Left renal cortex interstitium (tissue), 4 donors: ENCODE data around the gene TESK2. TPM values are rescaled to one million over a fixed set of nuclear protein-coding genes. Genes with fewer than 3 reads are reported as not detected.

Experiments
- DNase-seq, 4 donors: peaks; one replicate each; pipeline ENCODE4 v3.0.0-alpha.2; 2013; ENCODE audit warnings: low read depth in 4 of 4, low spot score in 2 of 4, missing footprints in 1 of 4
- polyA plus RNA-seq, 4 donors: library from polyadenylated mRNA; unstranded; fragments of 120-200 nt; gene quantifications; one replicate each; pipeline ENCODE4 v1.2.1, GENCODE V29; 2013; ENCODE audit not compliant: insufficient read length in 4 of 4

Gene TESK2
- polyA plus RNA-seq, 4 donors: 6.6 to 7.7 (median 6.9) TPM

DNA sequence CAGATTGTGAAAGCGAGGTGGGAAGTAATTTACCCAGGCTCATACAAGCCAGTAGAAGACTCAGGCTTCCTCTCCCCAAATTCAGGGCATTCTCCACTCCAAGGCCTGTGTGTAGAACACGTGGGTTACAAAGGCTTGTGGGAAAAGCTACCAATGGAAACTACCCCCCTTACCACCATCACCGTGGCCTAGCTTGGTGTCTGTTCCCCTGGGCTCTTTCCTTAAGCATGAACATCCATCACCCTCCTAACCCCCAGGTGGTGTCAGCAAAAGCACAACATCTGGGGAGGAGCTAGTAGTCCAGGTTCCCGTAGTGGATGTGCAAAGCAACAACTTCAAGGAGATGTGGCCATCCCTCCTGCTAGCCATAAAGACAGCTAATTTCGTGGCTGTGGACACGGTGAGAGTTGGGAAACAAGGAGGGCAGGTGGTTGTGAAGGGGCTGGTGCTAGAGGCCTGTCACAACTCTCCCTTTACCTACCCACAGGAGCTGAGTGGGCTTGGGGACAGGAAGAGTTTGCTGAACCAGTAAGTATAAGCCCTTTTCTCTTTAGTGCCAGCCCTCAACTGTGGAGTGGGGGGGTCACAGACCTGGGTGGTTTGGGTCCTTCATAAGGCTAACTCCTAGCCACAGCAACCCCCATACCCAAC, 150.0 kb downstream of the TESK2 start:
- DNase-seq: no peak

- DNase-seq: peak; percentile 81 to 86 (median 81)
Observed at GRCh38 chr1:45339789-45340558, 151.0 kb downstream of the TESK2 start, which contains the start of the genes MUTYH and TOE1. Gene MUTYH, minus strand, starts transcription at chr1:45340440. Its CDS starts 5,935 bp downstream, at chr1:45334505. Gene TOE1, plus strand, starts transcription at chr1:45340170. Its CDS starts 83 bp downstream, at chr1:45340253.

- DNase-seq: no peak
Observed at GRCh38 chr1:45337630-45338325, 153.2 kb downstream of the TESK2 start.

GRCh38 chr1:45335855-45336324, 155.1 kb downstream of the TESK2 start:
- no peak for DNase-seq

GRCh38 chr1:45334308-45335245, 156.4 kb downstream of the TESK2 start:
- no peak for DNase-seq

DNA sequence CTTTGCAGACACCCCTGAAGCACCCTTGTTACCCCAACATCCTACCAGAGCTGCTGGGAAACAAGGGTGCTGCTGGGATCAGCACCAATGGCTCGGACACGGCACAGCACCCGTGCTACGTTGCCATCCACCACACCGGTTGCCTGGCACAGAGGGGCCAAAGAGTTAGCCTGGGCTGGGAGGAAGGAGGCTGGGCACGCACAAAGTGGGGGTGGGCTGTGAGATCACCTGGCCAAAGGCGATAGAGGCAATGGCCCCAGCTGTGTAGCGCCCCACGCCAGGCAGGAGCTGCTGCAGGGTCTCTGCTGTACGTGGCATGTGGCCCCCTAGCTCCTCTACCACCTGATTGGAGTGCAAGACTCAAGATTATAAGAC, 158.6 kb downstream of the TESK2 start:
- DNase-seq: no peak

DNA sequence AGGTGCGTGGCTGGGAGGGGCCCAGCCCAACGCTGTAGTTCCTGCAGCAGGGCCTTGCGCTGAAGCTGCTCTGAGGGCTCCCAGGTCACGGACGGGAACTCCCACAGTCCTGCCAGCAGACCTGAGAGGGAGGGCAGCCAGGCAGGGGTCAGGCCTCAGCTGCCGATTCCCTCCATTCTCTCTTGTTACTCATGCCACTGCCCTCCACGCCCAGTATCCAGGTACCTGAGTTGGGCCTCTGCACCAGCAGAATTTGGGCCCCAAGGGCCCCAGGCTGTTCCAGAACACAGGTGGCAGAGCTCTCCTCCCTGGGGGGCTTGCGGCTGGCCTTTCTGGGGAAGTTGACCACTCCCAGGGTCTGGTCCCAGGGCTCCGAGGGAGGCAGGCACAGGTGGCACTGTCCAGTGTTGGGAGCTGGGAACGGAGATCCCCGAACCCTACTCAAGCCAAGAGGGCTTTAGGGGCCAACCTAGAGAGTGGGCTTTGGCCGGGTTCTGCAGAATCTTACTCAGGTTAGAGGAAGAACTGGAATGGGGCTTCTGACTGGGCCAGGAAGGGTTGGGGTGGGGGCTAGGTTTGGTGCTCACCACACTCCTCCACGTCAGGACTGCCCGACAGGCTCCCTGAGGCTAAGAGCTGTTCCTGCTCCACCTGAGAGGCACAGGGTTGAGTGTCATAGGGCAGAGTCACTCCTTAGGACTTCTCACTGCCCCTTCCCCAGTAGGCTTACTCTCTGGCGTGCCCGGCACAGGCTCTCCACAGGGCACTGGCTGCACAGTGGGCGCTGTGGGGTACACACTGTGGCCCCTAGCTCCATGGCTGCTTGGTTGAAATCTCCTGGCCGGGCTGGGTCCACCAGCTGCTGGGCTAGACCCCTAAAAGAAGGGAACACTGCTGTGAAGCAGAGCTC, 159.3 kb downstream of the TESK2 start:
- DNase-seq: no peak

DNA sequence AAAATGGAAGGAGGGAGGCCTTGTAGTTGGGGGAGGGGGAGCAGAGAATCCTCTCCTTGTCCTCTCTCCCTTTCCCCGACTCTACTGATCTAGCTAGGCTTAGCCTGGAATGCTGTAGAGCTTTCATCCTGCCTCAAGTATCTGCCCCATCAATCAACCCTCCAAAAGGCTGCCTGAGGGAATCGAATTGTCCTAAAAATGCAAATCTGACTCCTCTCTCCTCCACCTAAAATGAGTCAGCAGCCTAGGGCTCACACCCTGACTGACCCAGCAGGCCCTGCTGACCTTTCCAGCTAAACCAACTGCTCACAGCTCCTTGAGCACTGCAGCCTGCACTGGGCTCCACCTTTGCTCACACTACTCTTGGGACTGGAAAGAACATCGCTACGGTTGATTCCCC, 161.5 kb downstream of the TESK2 start:
- DNase-seq: no peak

DNA sequence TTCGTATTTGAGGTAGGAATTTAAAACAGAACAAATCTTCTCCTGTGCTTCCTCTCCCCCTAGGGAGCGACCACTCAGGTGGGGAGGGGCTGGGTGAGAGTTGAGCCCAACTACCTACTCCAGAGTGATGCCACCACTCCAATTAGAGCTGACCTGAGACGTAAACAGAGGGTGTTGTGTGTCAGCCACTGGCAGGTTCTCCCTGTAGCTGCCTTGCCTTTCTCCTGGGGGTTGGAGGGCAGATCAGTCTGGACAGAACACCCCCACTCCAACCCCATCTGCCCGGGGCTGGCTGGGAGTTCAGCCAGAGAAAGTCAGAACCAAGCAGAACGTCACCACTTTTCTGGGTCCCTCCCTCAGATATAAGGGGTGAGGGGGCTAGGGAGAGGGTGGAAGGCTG, 162.3 kb downstream of the TESK2 start:
- DNase-seq: no peak

GRCh38 chr1:45327644-45328515, 163.1 kb downstream of the TESK2 start:
- DNase-seq: no peak

GRCh38 chr1:45326627-45327623, 164.0 kb downstream of the TESK2 start, which contains the start of gene HPDL:
Gene HPDL, plus strand, starts transcription at chr1:45326895. Its CDS starts 254 bp downstream, at chr1:45327149.
- DNase-seq: peak; percentile 65 to 81 (median 74)

DNA sequence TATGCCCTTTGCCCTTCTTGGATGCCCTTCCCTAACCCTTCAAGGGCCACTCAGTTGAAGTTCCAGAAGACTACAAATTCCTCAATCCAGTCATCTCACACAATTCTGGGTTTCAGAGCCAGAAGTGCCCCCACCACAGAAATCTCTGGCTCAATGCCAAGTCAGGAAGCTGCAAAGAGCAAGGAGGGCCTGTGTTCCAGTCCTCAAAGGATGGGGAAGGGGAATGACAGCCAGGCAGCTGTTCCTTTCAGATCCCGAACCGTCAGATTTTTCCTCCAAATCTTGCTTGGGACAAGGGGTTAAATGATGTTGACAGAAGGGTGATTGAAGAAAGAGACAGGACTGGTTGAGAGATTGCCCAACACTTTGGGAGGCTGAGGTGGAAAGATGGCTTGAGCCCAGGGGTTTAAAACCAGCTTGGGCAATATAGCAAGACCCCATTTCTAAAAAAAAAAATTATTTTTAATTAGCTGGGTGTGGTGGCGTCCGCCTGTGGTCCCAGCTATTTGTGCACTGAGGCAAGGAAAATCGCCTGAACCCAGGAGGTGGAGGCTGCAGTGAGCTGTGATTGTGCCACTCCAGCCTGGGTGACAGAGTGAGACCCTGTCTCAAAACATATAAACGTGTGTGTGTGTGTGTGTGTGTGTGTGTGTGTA, 165.0 kb downstream of the TESK2 start:
- DNase-seq: no peak

DNA sequence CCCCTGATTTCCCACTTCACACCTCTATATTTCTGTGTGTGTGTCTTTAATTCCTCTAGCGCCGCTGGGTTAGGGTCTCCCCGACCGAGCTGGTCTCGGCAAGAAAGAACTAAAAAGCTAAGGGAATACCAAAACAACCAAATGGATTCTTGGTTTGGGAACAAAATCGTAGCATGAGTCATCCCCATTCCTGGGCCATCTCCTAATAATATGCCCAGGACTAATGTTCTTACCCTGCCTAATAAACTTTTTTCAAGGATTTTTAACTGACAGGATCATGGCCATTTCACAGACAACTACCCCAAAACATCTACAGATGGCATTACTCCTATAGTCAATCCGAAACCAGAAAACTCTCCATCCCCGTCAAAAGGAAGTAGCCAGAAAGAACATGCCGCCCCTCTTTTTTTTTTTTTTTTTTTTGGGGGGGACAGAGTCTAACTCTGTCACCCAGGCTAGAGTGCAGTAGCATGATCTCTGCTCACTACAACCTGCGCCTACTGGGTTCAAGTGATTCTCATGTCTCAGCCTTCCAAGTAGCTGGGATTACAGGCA, 168.4 kb downstream of the TESK2 start:
- DNase-seq: no peak

DNA sequence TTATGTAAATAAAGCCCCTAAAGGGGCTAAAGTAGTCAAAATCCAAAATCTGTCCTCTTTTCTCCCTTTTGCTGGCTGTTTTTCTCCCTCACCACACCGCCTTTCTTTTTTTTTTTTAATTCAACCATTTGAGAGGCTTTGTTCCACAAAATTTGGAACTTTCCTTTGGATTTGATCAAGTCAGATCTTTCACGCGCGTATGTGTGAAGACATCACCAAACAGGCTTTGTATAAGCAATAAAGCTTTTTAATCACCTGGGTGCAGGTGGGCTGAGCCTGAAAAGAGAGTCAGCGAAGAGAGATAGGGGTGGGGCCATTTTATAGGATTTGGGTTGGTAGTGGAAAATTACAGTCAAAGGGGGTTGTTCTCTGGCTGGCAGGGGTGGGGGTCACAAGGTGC, 169.5 kb downstream of the TESK2 start:
- no peak for DNase-seq

- DNase-seq: no peak
Observed at GRCh38 chr1:45319761-45320160, 171.2 kb downstream of the TESK2 start.

GRCh38 chr1:45317166-45317565, 173.8 kb downstream of the TESK2 start:
- DNase-seq: no peak
